GM12875 (cell line): ENCODE data around the gene TCEA3.

ENCODE experiments used
- H3K4me3 ChIP-seq: one replicate; pipeline ENCODE4 v1.5.1; 2011; ENCODE audit warnings: low read depth, low read length, control low read depth
- CTCF ChIP-seq: IDR thresholded peaks from 2 replicates; pipeline ENCODE4 v1.5.1; 2011; ENCODE audit warnings: low read depth, mild to moderate bottlenecking, control low read depth, inconsistent platforms, low read length, moderate library complexity, borderline replicate concordance; ENCODE audit not compliant: insufficient read depth

TCEA3 gene

GRCh38 chr1:23428136-23428905 lies 3.8 kb upstream of the TCEA3 start:
- no peak for TF ChIP-seq CTCF
- no peak overlapping the region for H3K4me3 ChIP-seq

- no peak for TF ChIP-seq CTCF
These were observed 3.0 kb upstream of the TCEA3 start for GRCh38 chr1:23427550-23427949.

GRCh38 chr1:23426828-23427227 lies 2.3 kb upstream of the TCEA3 start:
- no peak overlapping the region for H3K4me3 ChIP-seq
- no peak for TF ChIP-seq CTCF

More at GRCh38 chr1:23427550-23427949, 3.0 kb upstream of the TCEA3 start:
- no peak overlapping the region for H3K4me3 ChIP-seq

- no peak overlapping the region for H3K4me3 ChIP-seq
- no peak for TF ChIP-seq CTCF
These were observed 596 bp upstream of the TCEA3 start for GRCh38 chr1:23425193-23425494.

- no peak overlapping the region for H3K4me3 ChIP-seq
These were observed 894 bp downstream of the TCEA3 start for GRCh38 chr1:23423415-23424292.

GRCh38 chr1:23422941-23423340 lies 1.6 kb downstream of the TCEA3 start:
- no peak for TF ChIP-seq CTCF
- H3K4me3 ChIP-seq: no peak overlapping the region

More at GRCh38 chr1:23423415-23424292, 894 bp downstream of the TCEA3 start:
- TF ChIP-seq CTCF: no peak

GRCh38 chr1:23422241-23422877 lies 2.2 kb downstream of the TCEA3 start:
- no peak overlapping the region for H3K4me3 ChIP-seq

More at GRCh38 chr1:23422241-23422877, 2.2 kb downstream of the TCEA3 start:
- no peak for TF ChIP-seq CTCF
